Caki2 (cell line): ENCODE results near the gene SMARCC2. TPM values are rescaled to one million over a fixed set of nuclear protein-coding genes. Genes with fewer than 3 reads are reported as not detected.
"Not testable (repeated sequence)": the region's sequence is repeated elsewhere in the genome, so short reads cannot be mapped to it uniquely, and the experiment has no call there.

Experiments
- DNase-seq: peaks from one replicate; pipeline ENCODE4 v3.0.0-alpha.2; 2015; ENCODE audit warnings: low read depth
- in situ Hi-C: cut with HindIII; loops from 2 replicates; pipeline ENCODE4 v1.10.0; 2016; ENCODE audit warnings: low sequenced_read_pairs, low pct_unique_long_range_greater_than_20kb, mixed read lengths
- total RNA-seq: library from RNA; depleted of rRNA; stranded (reverse); fragments of >200 nt; shearing (Covaris generic); gene quantifications from 2 replicates; pipeline ENCODE4 v1.2.3, GENCODE V29; 2014; ENCODE audit warnings: low replicate concordance; rRNA removed

SMARCC2 gene
- total RNA-seq, 1 experiment from 2014 or later = 27.0 TPM

DNA sequence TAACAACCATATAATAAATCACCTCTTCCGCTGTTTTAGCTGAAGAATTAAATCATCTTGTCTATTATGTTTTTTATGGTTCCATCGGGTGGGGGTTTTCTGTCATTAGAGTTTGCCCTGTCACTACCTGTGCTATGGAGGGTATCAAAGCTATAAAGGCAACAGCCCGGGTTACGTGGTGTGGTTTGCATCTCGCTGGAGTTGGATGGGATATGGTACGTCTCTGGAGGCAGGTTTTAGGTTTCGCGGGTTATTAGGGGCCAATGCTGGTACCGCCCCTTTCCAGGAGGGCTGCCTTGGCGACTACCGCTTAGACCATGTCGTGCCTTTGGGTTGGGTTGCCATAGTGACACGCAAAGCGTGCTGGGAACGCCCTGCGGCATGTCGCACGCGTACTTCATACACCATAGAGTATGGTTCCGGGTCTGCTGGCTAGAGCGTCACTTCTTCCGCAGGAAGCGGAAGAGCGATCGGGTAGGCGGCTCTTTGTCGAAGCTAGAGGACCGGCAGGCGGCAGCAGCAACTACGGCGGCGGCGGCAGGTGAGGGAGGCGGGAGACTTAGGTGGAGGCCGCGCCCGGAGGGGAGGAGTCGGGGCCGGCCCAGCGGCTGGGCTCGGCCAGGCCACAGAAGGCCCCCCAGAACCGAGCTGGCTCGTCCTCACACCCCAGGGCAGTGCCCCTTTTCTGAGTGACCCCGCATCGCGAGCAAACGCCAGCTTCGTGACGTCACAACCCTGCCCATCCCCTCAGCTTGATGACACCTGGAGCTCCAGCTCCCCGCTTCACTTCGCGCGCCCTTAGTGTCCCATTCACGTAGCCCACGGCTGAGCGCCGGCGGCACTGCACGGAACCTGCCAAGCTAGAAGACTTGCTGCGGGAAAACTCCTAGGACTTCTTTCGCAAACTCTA lies 71.2 kb downstream of the SMARCC2 start, which contains the start of gene ZC3H10:
TSS of gene ZC3H10 (plus strand) at position 489 of the 910 bp plus-strand sequence. CDS start 2,297 bp downstream, outside the sequence.
- peak; percentile 99 for DNase-seq
- in situ Hi-C loops = no loop called here

DNA sequence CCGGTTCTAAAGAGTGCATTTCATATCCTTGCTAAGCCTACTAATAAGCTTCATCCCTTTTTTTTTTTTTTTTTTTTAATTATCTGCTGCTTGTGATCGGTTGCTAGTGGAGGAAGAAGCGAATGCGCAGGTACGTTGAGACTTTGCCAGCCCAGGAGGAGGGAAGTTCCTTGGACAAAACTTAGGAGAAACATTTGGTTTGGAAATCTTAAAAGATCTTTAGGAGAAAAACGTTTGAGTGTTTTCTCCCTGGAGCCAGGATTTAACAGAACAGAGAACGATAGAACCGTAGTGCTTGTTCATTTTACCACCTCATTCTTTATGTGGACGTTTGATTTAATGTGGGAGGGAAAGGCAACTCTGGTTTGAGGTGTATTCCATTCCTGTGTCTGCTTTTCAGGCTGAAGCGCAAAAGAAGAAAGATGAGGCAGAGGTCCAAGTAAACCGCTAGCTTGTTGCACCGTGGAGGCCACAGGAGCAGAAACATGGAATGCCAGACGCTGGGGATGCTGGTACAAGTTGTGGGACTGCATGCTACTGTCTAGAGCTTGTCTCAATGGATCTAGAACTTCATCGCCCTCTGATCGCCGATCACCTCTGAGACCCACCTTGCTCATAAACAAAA lies 72.1 kb downstream of the SMARCC2 start:
- in situ Hi-C loops, DNase-seq: not testable (repeated sequence)

DNA sequence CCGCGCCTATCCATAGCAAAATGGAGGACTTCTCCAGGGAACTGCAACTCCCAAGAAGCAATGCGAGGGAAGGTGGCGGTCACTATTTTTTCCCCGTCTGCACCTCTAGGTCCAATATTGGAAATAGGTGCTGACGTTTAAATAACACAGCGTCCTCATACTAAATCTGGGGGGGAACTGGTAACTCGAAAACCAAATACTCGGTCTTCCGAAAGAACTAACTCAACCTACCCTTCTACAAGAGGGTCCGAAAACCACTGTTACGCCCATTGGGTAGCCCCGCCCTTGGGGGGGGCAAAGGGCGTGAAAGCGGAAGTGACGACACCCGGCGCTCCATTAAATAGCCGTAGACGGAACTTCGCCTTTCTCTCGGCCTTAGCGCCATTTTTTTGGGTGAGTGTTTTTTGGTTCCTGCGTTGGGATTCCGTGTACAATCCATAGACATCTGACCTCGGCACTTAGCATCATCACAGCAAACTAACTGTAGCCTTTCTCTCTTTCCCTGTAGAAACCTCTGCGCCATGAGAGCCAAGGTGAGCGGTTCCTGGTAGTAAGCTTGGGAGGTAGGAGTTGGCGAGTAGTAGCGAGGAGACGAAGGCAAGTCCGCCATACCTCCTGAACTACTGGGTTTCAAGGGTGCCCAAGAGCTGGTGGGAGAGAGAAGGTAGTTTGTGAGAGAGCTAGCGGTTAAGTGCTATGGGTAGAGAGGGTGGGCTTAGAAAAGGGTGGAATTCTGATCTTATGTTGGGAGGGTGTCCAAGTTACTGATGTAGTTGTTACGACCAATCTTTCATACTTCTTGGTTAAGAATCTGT lies 72.8 kb downstream of the SMARCC2 start, which contains the start of gene RPL41:
TSS of gene RPL41 (plus strand) at position 367 of the 815 bp plus-strand sequence.
- peak; percentile 98 for DNase-seq
- in situ Hi-C loops = no loop called here

- in situ Hi-C loops = no loop called here
- DNase-seq = no peak
These were observed 74.0 kb downstream of the SMARCC2 start for GRCh38 chr12:56115329-56115728.

DNA sequence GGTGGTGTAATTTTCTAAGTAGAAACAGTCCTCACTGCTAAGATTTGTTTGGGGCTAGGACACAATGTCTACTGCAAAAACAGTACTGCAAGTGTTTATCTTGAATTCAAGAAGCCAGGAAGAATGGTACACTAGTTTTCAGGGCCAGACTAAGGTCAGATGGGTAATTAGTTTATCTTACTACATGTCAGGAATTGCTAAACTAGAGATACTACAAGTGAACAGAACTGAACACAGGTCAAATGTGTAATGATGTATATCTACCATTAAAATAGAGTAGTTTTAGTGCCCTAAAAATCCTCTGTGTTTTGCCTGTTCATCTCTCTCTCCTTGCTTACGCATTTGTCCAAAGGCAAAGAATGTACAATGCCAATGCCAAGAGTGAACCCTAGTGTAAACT lies 75.2 kb downstream of the SMARCC2 start:
- in situ Hi-C loops = no loop called here
- no peak for DNase-seq

Other genes starting within 250 kb of the SMARCC2 start
- 10.4 and 27.5 TPM in 2 replicates for gene PMEL, start 223.4 kb downstream of the SMARCC2 start, total RNA-seq
- 42.6 and 58.5 TPM in 2 replicates for gene CDK2, start 222.7 kb downstream of the SMARCC2 start, total RNA-seq
- gene RAB5B, start 215.4 kb downstream of the SMARCC2 start, total RNA-seq = 26.3 and 36.1 TPM in 2 replicates
- gene SUOX, start 192.2 kb downstream of the SMARCC2 start, total RNA-seq = 25.3 and 28.7 TPM in 2 replicates
- 0.34 and 1.9 TPM in 2 replicates for gene IKZF4, start 168.4 kb downstream of the SMARCC2 start, total RNA-seq
- 1,254 and 1,317 TPM in 2 replicates for gene RPS26, start 147.6 kb downstream of the SMARCC2 start, total RNA-seq
- gene ERBB3, start 109.3 kb downstream of the SMARCC2 start, total RNA-seq = 0.75 and 1.8 TPM in 2 replicates
- 415 and 417 TPM in 2 replicates for gene PA2G4, start 84.9 kb downstream of the SMARCC2 start, total RNA-seq
- gene RPL41, start 72.8 kb downstream of the SMARCC2 start, total RNA-seq = 3,851 and 5,660 TPM in 2 replicates
- gene ZC3H10, start 71.2 kb downstream of the SMARCC2 start, total RNA-seq = 4.2 and 8.4 TPM in 2 replicates
- 155 and 163 TPM in 2 replicates for gene ESYT1, start 61.2 kb downstream of the SMARCC2 start, total RNA-seq
- 216 and 250 TPM in 2 replicates for gene MYL6B, start 36.9 kb downstream of the SMARCC2 start, total RNA-seq
- gene MYL6, start 31.1 kb downstream of the SMARCC2 start, total RNA-seq = 3,263 and 3,510 TPM in 2 replicates
- 83.0 and 119 TPM in 2 replicates for gene RNF41, start 32.4 kb upstream of the SMARCC2 start, total RNA-seq
- 162 and 187 TPM in 2 replicates for gene NABP2, start 34.9 kb upstream of the SMARCC2 start, total RNA-seq
- gene SLC39A5, start 40.6 kb upstream of the SMARCC2 start, total RNA-seq = not detected in 2 replicates
- 15.1 and 15.7 TPM in 2 replicates for gene ANKRD52, start 68.9 kb upstream of the SMARCC2 start, total RNA-seq
- gene COQ10A, start 77.5 kb upstream of the SMARCC2 start, total RNA-seq = 21.7 and 25.1 TPM in 2 replicates
- 73.6 and 84.6 TPM in 2 replicates for gene CS, start 110.8 kb upstream of the SMARCC2 start, total RNA-seq
- 244 and 346 TPM in 2 replicates for gene CNPY2, start 126.5 kb upstream of the SMARCC2 start, total RNA-seq
- gene PAN2, start 144.5 kb upstream of the SMARCC2 start, total RNA-seq = 29.0 and 59.6 TPM in 2 replicates
- gene IL23A, start 149.4 kb upstream of the SMARCC2 start, total RNA-seq = 0.32 and 0.51 TPM in 2 replicates
- gene STAT2, start 170.6 kb upstream of the SMARCC2 start, total RNA-seq = 89.5 and 90.1 TPM in 2 replicates
- not detected in 2 replicates for gene APOF, start 173.4 kb upstream of the SMARCC2 start, total RNA-seq